Ovary (tissue), 10 donors: ENCODE results near the gene BCL2L13. TPM values are rescaled to one million over a fixed set of nuclear protein-coding genes. Genes with fewer than 3 reads are reported as not detected.
A peak's percentile ranks its signal among the peaks of the same experiment; 100 is the strongest.

Experiments
- DNase-seq, 5 donors: peaks; one replicate each; pipeline ENCODE4 v3.0.0-alpha.2; 2019 to 2020
- H3K27ac ChIP-seq, 2 donors: fragments of 200-600 bp; one replicate each; pipeline versions ENCODE4 v1.5.1 to v1.8.0; 2019 to 2022
- H3K27me3 ChIP-seq: fragments of 200-600 bp; one replicate; pipeline ENCODE4 v1.8.0; 2022
- H3K36me3 ChIP-seq: fragments of 200-600 bp; sonication (generic); one replicate; pipeline ENCODE4 v1.5.1; 2019
- H3K4me1 ChIP-seq: one replicate; pipeline ENCODE4 v1.8.1; 2013; ENCODE audit warnings: mild to moderate bottlenecking, moderate library complexity; ENCODE audit not compliant: insufficient read depth
- H3K4me3 ChIP-seq: fragments of 200-600 bp; sonication (generic); one replicate; pipeline ENCODE4 v1.5.1; 2017
- H3K9me3 ChIP-seq, 2 donors: fragments of 200-600 bp in 1 of 2; sonication (generic) in 1 of 2; one replicate each; pipeline versions ENCODE4 v1.5.1 to v1.8.1; 2013 to 2019; ENCODE audit warnings: mild to moderate bottlenecking in 1 of 2, moderate library complexity in 1 of 2
- CTCF ChIP-seq, 3 donors: fragments of 450-650 bp in 2 of 3; fragments of 200-600 bp in 1 of 3; IDR thresholded peaks; one replicate each; pipeline versions ENCODE4 v1.5.1 to v1.8.0; 2016 to 2022; ENCODE audit warnings: antibody characterized with exemption in 3 of 3, mild to moderate bottlenecking in 1 of 3
- EP300 ChIP-seq: sonication (generic); formaldehyde crosslinking; IDR thresholded peaks from one replicate; pipeline ENCODE4 v1.6.1; 2017; ENCODE audit warnings: antibody characterized with exemption
- POLR2A ChIP-seq: fragments of 450-650 bp; IDR thresholded peaks from one replicate; pipeline ENCODE4 v1.6.1; 2017; ENCODE audit warnings: antibody characterized with exemption, mild to moderate bottlenecking, moderate library complexity
- WGBS, 3 donors: extraction: QIAGEN DNeasy Blood & Tissue Kit in 1 of 3; methylation state at CpG; one replicate each; pipeline versions ENCODE4 v1.1.5 to v1.1.7; 2013 to 2017; 5-methylcytosine and 5-hydroxymethylcytosine counted together
- intact Hi-C, 4 donors: fragments of 100-400 bp; cut with DNase I; formaldehyde crosslinking; loops; one replicate each; pipeline versions ENCODE4 v1.11.0 to v1.15.1; 2022 to 2023
- long read RNA-seq, 3 donors: library from polyadenylated mRNA in 2 of 3; unstranded in 2 of 3; transcript quantifications; one replicate each; pipeline ENCODE4 v2.0.0 and lab custom pipeline, GENCODE V29; 2021 to 2026
- polyA plus RNA-seq, 2 donors: library from polyadenylated mRNA; stranded (reverse); fragments of 200-250 nt in 1 of 2; fragments of 350-450 nt in 1 of 2; fragmentation: Illumina TruSeq in 1 of 2; extraction: RNeasy Lipid Tissue Mini Kit (QIAGEN cat#74804) in 1 of 2; gene quantifications; one replicate each; pipeline ENCODE4 v1.2.3, GENCODE V29; 2013 to 2014
- total RNA-seq, 7 donors: library from RNA; depleted of rRNA in 2 of 7; stranded (reverse); fragments of >200 nt in 2 of 7; fragmentation: NEBNext Ultra II Directional in 3 of 7; extraction: Animal tissue kit (Norgen Biotek cat#: 25700) in 3 of 7; gene quantifications; one replicate each; pipeline versions ENCODE4 v1.1.0 to v1.2.4, GENCODE V29; 2016 to 2023
- donor health status: DM: no; HTN: no; CAD: no; lungs with moderate emphysema.
- donor health status: DM: no; HTN: no; CAD: no.
- donor health status: Bipolar disorder and iron deficiency.
- donor health status: DM: yes; HTN: yes; CAD: no.
- donor health status: DM: no; HTN: no; CAD: no.
- donor health status: DM: yes; HTN: yes; CAD: no.

BCL2L13 gene
- total RNA-seq, result 10 to 100 TPM; 22.9 to 39.5 (median 33.8) TPM
- 10 to 100 TPM; 19.9 to 38.3 TPM for polyA plus RNA-seq
- long read RNA-seq, donor 1, full-length matches to known transcripts, result 27 of 70 reads
- long read RNA-seq, donor 1, partial matches to known transcripts, result 29 of 70 reads
- long read RNA-seq, donor 1, other reads (novel, unspliced or antisense), result 14 of 70 reads
- long read RNA-seq, donor 2, full-length matches to known transcripts, result 13 of 13 reads
- long read RNA-seq, donor 2, partial matches to known transcripts, result 0 of 13 reads
- long read RNA-seq, donor 2, other reads (novel, unspliced or antisense), result 0 of 13 reads
- long read RNA-seq, donor 3, full-length matches to known transcripts, result 31 of 51 reads
- long read RNA-seq, donor 3, partial matches to known transcripts, result 11 of 51 reads
- long read RNA-seq, donor 3, other reads (novel, unspliced or antisense), result 9 of 51 reads

GRCh38 chr22:17638432-17639246, at the start of gene BCL2L13:
BCL2L13 (plus strand) TSS chr22:17638757; CDS start chr22:17655712, 16,955 bp downstream.
- no peaks in the 10 kb centered on the region for H3K27me3 ChIP-seq

GRCh38 chr22:17589810-17590375, 48.7 kb upstream of the BCL2L13 start:
- DNase-seq, result peak in 2 of 5 donors; percentile 4 to 19
- no peak overlapping the region for H3K4me3 ChIP-seq
- no peak overlapping the region for H3K27ac ChIP-seq
- WGBS, 3 donors, result 88 to 89% (median 89%) methylated on average over 10 of the region's 10 CpGs
- intact Hi-C loops, result no loop called here
- no peaks in the 10 kb centered on the region for H3K9me3 ChIP-seq
- H3K27me3 ChIP-seq, result no peaks in the 10 kb centered on the region
- no peaks in the 10 kb centered on the region for H3K4me1 ChIP-seq
- no peak for TF ChIP-seq CTCF (IDR thresholded peaks at IDR 0.05)
- no peak for TF ChIP-seq POLR2A
- no peak for TF ChIP-seq EP300
- H3K36me3 ChIP-seq, result no peaks in the 10 kb centered on the region

More at GRCh38 chr22:17638432-17639246, at the start of gene BCL2L13:
- 0 to 1% (median 0%) methylated on average over 68 to 70 of the region's 70 CpGs for WGBS, 3 donors
- peak; percentile 91 to 95 (median 92) for DNase-seq
- Histone ChIP-seq H3K4me1 (peaks cover 8% of the 10 kb centered on the region), H3K4me3 (peak within 1 kb of the TSS; percentile 92), H3K9me3 (no peaks in the 10 kb centered on the region), H3K36me3 (no peaks in the 10 kb centered on the region), H3K27ac (peak within 1 kb of the TSS; percentile 97 to 99)
- TF ChIP-seq CTCF (IDR thresholded peaks at IDR 0.05) (peak in 2 of 3 donors; percentile 39 to 44), EP300 (peak; percentile 18), POLR2A (peak; percentile 97)
- intact Hi-C loops, result loop anchor here in 1 of 4 donors (10.0 kb wide), 1 partner anchor 64 kb away; no protein-coding TSS in a partner anchor

GRCh38 chr22:17590586-17590985, 48.0 kb upstream of the BCL2L13 start:
- peak in 1 of 5 donors; percentile 4 for DNase-seq
- no peaks in the 10 kb centered on the region for H3K36me3 ChIP-seq
- no peaks in the 10 kb centered on the region for H3K27me3 ChIP-seq
- no peak overlapping the region for H3K27ac ChIP-seq
- intact Hi-C loops, result no loop called here
- 65 to 80% (median 71%) methylated on average over 5 of the region's 5 CpGs for WGBS, 3 donors
- TF ChIP-seq EP300 (no peak), POLR2A (no peak), CTCF (IDR thresholded peaks at IDR 0.05) (no peak)
- no peaks in the 10 kb centered on the region for H3K4me1 ChIP-seq
- no peak overlapping the region for H3K4me3 ChIP-seq
- no peaks in the 10 kb centered on the region for H3K9me3 ChIP-seq

GRCh38 chr22:17592201-17592600, 46.4 kb upstream of the BCL2L13 start:
- TF ChIP-seq POLR2A, result no peak
- TF ChIP-seq EP300, result no peak
- no peak for TF ChIP-seq CTCF (IDR thresholded peaks at IDR 0.05)
- 82 to 91% (median 83%) methylated on average over 5 of the region's 5 CpGs for WGBS, 3 donors
- intact Hi-C loops, result no loop called here

More at GRCh38 chr22:17592201-17592600, 46.4 kb upstream of the BCL2L13 start:
- Histone ChIP-seq H3K27me3 (no peaks in the 10 kb centered on the region), H3K27ac (no peak overlapping the region), H3K4me3 (no peak overlapping the region), H3K9me3 (no peaks in the 10 kb centered on the region), H3K4me1 (no peaks in the 10 kb centered on the region), H3K36me3 (no peaks in the 10 kb centered on the region)
- DNase-seq, result peak in 2 of 5 donors; percentile 5 to 7
